Bronchial epithelial cell (primary cell): ENCODE results near the gene ACOT7. TPM values are rescaled to one million over a fixed set of nuclear protein-coding genes. Genes with fewer than 3 reads are reported as not detected.

ENCODE experiments used
- DNase-seq: peaks from one replicate; pipeline ENCODE4 v3.0.0-alpha.2; 2010; ENCODE audit warnings: low read depth
- FAIRE-seq: peaks from 2 replicates; lab custom pipeline; 2011; peaks lifted over from hg19 to GRCh38; lab: Jason Lieb, UNC
- H3K27me3 ChIP-seq: 2 replicates; pipeline ENCODE4 v1.5.1; 2011; ENCODE audit warnings: low read length; ENCODE audit not compliant: control insufficient read depth, insufficient read depth
- H3K36me3 ChIP-seq: 2 replicates; pipeline ENCODE4 v1.5.1; 2011; ENCODE audit warnings: low read length; ENCODE audit not compliant: control insufficient read depth, insufficient read depth
- H3K4me3 ChIP-seq: 2 replicates; pipeline ENCODE4 v1.5.1; 2011; ENCODE audit warnings: mild to moderate bottlenecking, low read depth, low read length, control low read depth
- total RNA-seq: library from RNA; depleted of rRNA; stranded (reverse); fragments of >200 nt; gene quantifications from 2 replicates; pipeline ENCODE4 v1.2.1, GENCODE V29; 2014
- TF ChIP-seq, protein P1 (sequence below): IDR thresholded peaks from 2 replicates; pipeline ENCODE4 v1.5.1; 2011; ENCODE audit warnings: mild to moderate bottlenecking, moderate library complexity, low read length, control low read depth, inconsistent platforms; ENCODE audit not compliant: insufficient read depth, severe bottlenecking

ACOT7 gene
- total RNA-seq, 1 donor from 2014 or later: 89.8 TPM

DNA sequence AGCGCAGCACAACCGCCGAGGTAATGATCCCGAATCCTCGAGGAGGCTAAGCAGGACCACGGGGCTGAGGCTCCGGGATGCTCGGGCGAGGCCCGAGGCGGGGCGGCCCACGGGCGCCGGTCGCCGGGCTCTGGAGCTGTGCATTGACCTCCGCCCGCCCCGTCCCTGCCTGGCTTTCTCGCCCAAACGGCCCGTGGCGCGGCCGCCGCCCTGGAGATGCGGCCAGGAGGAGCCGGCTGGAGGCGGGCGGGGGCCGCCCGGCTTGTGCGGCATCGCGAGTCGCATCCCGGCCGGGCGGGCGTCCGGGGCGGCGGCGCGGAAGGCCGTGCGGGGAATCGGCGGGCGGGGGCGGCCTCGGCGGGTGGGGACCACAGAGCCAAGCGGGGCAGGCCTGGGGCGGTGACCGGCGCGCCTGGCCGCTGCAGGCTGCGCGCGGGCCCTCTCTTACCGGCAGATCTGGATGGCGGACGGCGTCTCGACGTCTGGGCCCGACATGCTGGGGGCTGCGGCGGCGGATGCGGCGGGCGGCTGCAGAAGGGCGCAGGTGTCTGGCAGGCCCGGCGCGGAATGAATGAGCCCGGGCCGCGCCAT, 663 bp downstream of the ACOT7 start:
- TF ChIP-seq, protein P1, sequence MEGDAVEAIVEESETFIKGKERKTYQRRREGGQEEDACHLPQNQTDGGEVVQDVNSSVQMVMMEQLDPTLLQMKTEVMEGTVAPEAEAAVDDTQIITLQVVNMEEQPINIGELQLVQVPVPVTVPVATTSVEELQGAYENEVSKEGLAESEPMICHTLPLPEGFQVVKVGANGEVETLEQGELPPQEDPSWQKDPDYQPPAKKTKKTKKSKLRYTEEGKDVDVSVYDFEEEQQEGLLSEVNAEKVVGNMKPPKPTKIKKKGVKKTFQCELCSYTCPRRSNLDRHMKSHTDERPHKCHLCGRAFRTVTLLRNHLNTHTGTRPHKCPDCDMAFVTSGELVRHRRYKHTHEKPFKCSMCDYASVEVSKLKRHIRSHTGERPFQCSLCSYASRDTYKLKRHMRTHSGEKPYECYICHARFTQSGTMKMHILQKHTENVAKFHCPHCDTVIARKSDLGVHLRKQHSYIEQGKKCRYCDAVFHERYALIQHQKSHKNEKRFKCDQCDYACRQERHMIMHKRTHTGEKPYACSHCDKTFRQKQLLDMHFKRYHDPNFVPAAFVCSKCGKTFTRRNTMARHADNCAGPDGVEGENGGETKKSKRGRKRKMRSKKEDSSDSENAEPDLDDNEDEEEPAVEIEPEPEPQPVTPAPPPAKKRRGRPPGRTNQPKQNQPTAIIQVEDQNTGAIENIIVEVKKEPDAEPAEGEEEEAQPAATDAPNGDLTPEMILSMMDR: no peak
- no peaks in the 10 kb centered on the region for H3K27me3 ChIP-seq
- no peak for DNase-seq
- H3K4me3 ChIP-seq: peak overlapping the region; percentile 59
- no peak for FAIRE-seq
- H3K36me3 ChIP-seq: no peaks in the 10 kb centered on the region

DNA sequence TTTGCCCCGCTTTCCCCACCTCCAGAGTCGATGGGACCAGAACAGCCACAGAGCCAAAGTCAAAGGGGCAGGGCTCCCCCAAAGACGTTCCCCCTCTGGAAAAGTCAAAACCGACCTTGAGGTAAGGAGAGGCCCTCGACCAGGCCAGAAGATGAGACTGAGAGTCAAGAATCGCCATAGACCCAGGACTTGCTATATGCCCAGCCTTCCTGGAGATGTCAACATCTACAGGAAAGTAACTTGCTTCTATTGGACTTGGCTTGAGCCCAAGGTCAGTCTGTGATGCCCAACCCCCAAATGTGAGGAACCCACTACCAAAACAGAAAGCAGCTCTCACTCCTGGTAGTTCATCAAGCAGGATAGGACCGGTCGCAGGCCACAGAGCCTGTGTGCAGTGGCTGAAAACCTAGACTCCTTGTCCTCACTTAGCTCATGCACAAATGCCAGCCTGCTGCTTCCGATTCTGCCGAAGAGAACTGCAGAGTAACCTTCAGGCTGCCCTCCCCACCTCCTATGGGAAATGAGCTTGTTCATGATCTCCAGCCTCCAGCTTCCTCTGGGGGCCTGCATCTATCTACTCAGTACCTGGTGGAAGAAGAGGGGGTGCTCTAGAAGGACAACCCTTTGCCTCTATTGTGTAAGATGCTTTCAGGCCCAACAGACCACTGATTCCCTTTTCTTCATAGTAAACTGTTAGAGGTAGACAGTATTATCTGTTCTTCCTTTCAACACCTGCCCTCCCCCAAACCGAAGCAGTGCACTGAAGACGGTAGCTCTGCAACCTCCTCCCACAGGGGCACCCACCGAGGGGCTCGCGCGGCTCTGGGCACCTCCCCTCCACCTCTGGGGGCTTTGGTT, 1.4 kb downstream of the ACOT7 start:
- TF ChIP-seq, protein P1: no peak
- no peaks in the 10 kb centered on the region for H3K36me3 ChIP-seq
- FAIRE-seq: no peak
- no peaks in the 10 kb centered on the region for H3K27me3 ChIP-seq
- H3K4me3 ChIP-seq: peak overlapping the region; percentile 59
- DNase-seq: no peak

DNA sequence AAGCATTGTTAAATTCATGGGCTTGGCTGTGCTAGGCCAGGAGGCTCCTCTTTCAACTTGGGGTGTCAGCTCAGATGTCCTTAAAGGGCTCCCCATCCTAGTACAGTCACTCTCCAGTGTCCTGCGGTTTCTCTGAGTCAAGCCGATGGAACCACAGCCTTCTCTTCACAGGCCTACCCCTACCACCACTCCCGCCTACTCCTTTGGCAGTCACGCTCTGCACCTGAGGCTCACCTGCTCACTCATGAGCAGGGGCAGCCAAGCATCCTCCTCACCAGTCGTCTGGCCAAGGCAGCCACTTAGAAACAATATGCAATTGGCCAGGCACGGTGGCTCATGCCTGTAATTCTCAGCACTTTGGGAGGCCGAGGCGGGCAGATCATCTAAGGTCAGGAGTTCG, 3.6 kb downstream of the ACOT7 start:
- H3K27me3 ChIP-seq: no peaks in the 10 kb centered on the region
- TF ChIP-seq, protein P1: no peak
- DNase-seq: no peak
- FAIRE-seq: no peak
- H3K4me3 ChIP-seq: no peak overlapping the region
- no peaks in the 10 kb centered on the region for H3K36me3 ChIP-seq

DNA sequence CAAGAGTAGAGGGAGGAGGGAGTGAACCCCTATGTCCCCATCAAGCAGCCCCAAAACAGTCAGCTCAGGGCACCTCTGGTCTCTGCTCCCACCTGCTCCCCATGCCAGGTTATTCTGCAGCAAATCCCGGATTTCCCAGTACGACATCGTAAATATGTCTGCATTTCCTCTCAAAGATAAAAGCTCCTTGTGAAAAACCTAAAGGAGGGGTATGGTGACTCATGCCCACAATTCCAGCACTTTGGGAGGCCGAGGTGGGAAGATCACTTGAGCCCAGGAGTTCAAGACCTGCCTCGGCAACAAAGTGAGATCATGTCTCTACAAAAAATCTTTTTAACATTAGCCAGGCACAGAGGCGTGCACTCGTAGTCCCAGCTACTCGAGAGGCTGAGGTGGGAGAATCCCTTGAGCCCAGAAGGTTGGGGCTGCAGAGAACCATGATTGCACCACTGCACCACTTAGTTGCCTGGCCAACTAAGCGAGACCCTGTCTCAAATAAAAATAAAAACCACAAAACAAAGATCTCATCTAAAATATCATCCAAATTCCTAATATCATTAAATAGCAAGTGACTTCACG, 7.1 kb downstream of the ACOT7 start:
- TF ChIP-seq, protein P1: no peak
- Histone ChIP-seq H3K27me3 (no peaks in the 10 kb centered on the region), H3K4me3 (peak overlapping the region; percentile 46), H3K36me3 (no peaks in the 10 kb centered on the region)
- DNase-seq (peak; percentile 74), FAIRE-seq (no peak)

DNA sequence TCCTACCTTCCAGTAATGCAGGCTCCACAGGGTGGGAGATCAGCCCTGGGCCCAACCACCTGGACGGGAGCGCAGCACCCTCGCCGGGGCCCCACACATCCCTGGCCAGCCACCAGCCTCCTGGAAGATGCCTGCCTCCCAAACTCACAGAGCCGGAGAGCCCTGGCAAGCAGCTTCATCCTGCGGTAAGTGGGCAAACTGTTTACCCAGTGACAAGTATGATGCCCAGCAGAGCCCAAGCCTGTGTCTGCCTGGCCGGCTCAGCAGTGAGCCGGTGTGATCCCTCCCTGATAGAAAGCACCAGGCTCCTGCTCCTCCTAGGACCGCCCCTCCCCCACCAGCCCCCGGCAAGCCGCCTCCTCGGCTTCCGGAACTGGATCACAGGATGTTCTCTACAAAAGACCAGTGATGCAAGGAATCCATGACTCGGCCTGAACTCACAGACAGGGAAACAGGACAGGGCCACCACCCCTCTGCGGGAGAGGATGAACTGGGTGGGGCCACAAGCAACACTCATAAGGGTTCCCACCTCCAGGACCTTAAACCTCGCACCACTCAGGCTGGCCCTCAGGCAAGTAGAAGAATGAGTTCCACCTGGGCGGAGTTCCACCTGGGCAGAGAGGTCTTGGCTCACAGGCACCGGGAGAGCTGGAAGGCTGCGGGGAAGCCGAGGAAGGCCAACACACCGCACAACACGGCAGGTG, 7.9 kb downstream of the ACOT7 start:
- no peaks in the 10 kb centered on the region for H3K27me3 ChIP-seq
- H3K36me3 ChIP-seq: no peaks in the 10 kb centered on the region
- peak overlapping the region; percentile 46 for H3K4me3 ChIP-seq
- DNase-seq (peak; percentile 98), FAIRE-seq (peak; percentile 82)
- TF ChIP-seq, protein P1: no peak
